CMK (cell line): ENCODE measurements around the gene CAMK2A.

Experiments
- DNase-seq: peaks from one replicate; pipeline ENCODE4 v3.0.0-alpha.2; 2010; ENCODE audit warnings: low read depth

The CAMK2A gene

GRCh38 chr5:150300496-150301169 lies 11.1 kb upstream of the CAMK2A start:
- DNase-seq = no peak

GRCh38 chr5:150299571-150300327 lies 10.2 kb upstream of the CAMK2A start:
- DNase-seq = no peak

DNA sequence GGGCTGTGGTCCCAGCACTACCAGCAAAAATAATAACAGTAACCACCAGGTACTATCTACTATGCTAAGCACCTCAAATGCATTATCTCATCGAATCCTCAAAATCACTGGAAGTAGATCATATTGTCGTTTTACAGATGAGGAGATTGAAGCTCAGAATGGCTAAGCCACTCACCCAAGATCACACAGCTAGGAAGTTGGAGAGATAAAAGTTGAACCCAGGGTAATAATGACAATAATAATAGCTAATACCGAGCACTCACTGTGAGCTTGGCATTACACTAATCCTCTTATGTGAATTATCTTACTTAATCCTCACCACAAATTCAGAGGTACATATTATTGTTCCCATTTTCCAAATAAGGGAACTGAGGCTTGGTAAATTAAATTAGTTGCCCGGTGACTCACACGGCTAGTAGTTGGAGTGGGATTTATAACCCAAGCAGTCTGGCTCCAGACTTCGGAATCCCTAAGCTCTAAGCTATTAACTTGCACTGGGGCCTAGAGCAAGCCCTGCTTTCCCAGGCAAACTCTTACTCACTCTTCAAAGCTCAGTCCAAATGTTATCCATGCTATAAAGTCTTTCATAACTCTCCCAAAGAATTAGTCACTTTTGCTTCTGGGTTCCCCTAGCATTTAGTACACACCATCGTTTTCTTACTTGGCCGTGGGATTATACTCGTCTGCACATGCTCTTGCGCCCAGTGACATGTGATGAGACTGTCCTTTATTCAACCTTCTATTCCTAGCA lies 9.3 kb upstream of the CAMK2A start:
- no peak for DNase-seq

GRCh38 chr5:150297934-150298595 lies 8.5 kb upstream of the CAMK2A start:
- DNase-seq = no peak

DNA sequence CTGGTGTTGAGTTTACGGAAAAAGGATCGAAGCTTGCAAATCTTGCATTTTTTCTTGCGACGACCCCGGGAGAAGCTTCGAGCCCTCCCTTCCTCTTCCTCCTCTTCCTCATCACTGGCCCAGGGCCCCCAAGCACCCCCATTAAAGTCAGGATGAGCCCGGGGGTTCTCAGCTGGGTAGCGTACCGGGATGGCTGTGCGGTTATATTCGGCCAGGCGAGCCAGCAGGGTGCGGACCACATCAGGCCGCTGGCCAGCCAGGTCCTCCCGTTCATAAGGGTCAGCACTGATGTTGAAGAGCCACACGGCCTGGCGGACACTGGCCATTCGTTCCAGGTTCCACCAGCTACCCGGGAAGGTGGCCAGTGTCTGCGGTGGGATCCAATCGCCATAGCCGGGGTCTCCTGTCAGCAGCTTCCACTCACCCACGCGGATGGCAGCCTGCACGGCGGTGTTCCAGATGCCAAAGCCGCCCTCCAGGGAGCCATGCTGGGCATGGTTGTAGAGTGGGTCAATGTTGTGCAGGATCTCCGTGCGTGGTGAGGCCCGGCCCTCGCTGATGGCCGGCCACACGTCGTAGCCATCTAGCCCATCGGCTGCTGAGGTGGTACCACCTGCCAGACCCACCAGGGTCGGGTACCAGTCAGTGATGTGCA lies 7.8 kb upstream of the CAMK2A start:
- no peak for DNase-seq

- no peak for DNase-seq
Measured at GRCh38 chr5:150296496-150296895, 6.9 kb upstream of the CAMK2A start.

- DNase-seq = no peak
Measured at GRCh38 chr5:150295741-150296486, 6.3 kb upstream of the CAMK2A start.

- DNase-seq = no peak
Measured at GRCh38 chr5:150295172-150295634, 5.6 kb upstream of the CAMK2A start.

DNA sequence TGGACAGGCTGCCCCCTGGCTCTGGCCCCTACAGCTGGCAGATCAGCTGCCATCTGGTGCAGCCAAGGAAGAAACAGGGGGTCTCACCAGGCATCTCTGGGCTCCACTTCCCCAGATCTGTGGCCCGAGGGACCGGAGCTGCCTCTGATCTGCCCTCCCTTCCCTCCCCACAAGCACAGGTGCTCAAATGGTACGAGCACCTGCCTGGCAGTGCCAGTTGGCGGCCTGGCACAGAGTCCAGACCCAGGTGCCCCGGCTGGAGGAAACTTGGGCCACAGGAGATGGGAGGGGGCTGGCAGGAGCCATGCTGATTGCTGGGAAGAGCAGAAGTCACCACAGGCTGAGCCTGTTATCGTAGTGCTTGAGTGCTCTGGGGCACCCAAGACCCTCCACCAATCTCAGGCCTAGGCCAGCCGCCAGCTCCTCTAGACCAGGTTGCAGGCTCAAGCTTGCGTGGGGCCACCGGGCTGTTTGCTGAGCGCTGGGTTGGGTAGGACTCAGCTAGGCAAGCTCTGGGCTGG lies 5.0 kb upstream of the CAMK2A start:
- DNase-seq = no peak

GRCh38 chr5:150293091-150293941 lies 3.7 kb upstream of the CAMK2A start:
- DNase-seq = peak; percentile 73

- DNase-seq = no peak
Measured at GRCh38 chr5:150291388-150292385, 2.1 kb upstream of the CAMK2A start.

- no peak for DNase-seq
Measured at GRCh38 chr5:150288791-150289190, 782 bp downstream of the CAMK2A start.

DNA sequence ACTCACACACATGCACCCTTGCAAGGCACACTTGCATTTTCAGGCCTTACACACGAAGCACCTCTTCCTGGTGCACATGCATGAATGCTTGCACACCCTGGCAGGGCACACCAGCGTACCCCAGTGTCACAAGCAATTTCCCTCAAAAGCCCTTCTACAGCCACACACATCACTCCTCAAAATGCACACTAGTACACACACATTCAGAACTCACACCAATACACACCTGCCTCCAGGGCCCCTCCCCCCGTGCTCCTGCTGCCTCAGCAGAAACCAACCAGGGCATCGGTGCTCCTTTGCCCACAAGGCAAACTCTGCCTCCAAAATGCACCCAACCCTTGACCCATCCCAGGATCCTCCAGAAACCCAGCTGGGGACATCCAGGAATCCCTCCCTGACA lies 1.2 kb downstream of the CAMK2A start:
- DNase-seq = no peak

DNA sequence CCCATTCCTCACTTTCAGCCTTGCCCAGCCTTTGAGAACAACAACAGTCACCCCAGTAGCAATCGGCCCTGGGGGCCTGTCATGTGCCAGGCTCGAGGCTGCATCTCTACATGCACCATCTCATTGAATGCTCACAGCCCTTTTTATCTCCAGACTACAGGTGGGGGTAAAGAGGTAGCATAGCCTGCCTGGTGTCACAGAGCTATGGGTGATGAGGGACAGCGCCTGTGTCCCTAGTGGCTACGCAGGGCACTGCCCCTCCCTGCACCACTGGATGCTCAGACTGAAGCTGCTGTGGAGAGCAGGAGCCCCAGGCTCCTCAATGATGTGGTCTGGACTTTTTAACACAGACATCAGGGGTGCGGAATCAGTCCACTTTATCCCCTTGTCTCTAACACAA lies 2.8 kb downstream of the CAMK2A start:
- no peak for DNase-seq

GRCh38 chr5:150285114-150285513 lies 4.5 kb downstream of the CAMK2A start:
- DNase-seq = no peak

GRCh38 chr5:150284311-150284710 lies 5.3 kb downstream of the CAMK2A start:
- DNase-seq = no peak

GRCh38 chr5:150283904-150284303 lies 5.7 kb downstream of the CAMK2A start:
- no peak for DNase-seq

DNA sequence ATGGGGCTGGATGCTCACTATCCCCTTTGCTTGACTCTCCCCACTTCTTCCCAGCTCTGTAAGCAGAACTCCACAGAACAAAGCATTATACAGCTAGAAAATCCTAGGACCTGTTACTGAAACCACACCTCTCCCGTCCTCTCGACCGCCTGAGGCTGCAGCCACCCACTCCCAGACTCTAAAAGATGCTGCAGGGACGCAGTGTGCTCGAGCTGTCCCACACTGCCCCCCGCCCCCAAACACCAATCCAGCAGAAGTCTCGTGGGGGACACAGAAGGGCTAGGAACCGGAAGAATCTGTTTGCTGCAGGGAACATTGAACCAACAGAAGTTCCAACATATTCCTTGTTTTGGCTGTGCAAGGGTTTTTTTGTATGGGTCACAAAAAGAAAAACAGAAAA lies 7.6 kb downstream of the CAMK2A start:
- no peak for DNase-seq
